GM21526 (cell line): ENCODE data around the gene TIAM1.
"Not testable (repeated sequence)": the region's sequence is repeated elsewhere in the genome, so short reads cannot be mapped to it uniquely, and the experiment has no call there.

Experiments used
- ATAC-seq: cut with Tn5 transposase; IDR thresholded peaks from one replicate; pipeline ENCODE4 v1.9.1; 2021; ENCODE audit warnings: moderate library complexity; ENCODE audit not compliant: unreplicated experiment, low FRiP score

TIAM1 gene

DNA sequence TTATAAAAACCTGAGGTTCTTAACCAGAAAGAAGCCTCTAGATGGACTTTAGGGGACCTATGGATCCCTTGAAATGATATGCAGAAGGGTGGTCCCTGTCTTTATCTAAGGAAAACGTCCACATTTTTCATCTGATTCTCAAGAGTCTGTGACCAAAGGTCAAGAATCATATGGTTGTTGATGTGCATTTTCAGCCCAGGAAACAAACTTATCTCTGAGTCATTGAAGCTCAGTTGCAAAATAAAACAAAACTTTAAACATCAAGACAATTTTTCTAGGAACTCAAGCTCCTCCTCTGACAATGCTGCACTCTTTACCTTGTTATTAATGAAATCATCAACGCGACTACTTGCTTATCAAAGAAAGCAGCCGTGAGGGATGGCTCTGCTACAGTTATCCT lies 83.3 kb downstream of the TIAM1 start:
- ATAC-seq, result no peak

DNA sequence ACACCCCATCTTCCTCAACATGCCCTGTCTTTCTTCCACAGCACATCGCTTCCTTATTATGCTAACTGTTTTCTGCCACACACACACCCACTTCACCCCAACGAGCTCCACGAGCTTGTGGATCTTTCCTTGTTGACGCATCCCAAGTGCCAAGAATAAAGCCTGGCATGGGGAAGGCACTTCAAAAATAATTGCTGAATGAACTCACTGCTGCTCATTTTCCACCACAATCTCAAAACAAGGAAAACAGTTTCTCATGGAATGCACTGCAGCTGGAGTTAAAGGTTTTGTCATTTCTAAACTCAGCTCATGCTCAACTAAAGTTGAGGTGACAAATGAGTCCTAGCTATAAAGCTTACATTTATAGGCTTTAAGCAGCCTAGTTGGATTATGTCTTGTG lies 86.0 kb downstream of the TIAM1 start:
- ATAC-seq, result no peak

DNA sequence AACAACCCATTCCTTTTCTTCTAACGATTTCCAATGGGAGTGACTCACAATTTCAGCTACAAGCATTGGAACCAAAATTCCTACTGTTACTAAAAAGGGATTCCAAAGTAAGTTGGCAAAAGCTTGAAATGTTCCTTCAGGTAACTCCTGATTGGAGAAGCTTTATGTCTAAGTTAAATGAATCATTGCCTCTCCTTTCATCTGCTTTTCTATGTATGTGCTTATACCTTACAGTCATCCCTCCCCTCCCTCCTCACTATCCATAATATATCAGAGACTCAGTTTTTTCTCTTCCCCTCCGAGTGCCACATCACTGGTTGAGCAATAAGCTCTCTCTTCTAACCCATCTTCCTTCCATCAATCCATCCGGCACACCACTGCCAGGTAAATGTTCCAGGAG lies 86.8 kb downstream of the TIAM1 start:
- no peak for ATAC-seq

DNA sequence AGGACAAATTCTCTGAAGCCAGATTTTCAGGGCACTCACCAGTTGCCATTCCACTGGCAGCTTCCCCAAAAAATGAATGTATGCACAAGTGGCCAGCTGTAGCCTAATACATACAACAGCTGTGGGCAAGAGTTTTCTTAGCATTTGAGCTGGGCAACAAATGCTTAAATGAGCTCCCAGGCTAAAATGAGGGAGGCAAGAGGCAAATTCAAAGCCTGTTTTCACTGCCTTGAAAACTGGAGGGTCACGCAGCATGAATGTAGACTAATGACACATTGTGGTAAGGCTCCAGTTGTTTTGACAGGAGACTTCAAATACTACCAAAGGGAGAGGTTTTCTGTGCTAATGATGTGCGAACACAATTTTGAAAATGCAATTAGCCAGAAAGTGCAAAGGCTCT lies 88.2 kb downstream of the TIAM1 start:
- ATAC-seq, result no peak

DNA sequence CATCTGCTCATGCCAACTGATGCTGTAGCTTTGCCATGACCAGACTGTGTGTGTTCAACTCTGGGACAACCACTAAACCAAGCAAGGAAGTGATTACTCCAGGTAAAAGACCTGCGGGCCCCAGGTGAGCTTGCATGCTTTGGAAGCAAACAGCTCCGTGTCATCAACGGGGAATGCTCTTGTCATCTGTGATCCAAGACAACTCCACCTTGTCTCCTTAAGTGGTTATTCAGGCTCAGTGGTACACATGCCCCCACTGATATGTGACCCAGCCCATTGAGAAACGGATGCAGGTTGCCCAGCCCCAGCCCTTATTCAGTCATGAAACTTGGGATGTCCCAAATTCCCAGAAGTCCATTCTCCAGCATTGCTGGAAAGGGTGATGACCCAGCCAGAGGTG lies 89.0 kb downstream of the TIAM1 start:
- ATAC-seq, result no peak

DNA sequence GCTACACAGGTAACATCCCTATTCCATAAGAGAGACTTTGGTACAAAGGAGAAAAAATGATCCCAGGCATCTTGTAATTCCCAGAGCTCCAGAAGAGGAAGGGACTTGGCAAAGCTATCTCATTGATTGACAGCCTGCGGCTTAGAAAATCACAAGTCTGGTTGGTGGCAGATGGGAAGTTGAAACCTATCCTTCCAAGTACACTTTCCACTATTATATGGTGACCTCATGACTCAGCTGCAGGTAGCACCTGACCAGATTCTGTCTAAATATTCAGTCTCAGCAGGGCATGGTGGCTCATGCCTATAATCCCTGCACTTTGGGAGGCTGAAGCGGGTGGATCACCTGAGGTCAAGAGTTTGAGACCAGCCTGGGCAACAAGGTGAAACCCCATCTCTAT lies 89.9 kb downstream of the TIAM1 start:
- ATAC-seq, result no peak

DNA sequence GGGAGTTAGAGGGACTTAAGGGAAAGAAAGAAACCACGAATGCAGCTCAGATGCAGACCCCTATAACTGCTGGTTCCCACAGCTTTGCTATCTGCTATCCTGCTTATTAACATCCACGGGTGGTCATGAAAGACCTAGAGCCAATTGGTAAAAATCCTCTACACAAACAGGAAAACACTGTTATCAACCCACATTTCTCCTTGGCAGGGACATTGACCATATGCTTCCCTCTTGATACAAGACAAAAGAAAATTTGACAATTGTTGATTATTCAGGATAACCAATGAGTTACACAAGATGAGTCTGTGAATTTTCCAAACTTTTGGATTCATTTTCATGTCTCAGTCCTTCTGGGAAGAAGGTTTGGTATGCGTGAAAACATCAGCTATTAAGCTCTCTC lies 90.4 kb downstream of the TIAM1 start:
- ATAC-seq, result no peak

DNA sequence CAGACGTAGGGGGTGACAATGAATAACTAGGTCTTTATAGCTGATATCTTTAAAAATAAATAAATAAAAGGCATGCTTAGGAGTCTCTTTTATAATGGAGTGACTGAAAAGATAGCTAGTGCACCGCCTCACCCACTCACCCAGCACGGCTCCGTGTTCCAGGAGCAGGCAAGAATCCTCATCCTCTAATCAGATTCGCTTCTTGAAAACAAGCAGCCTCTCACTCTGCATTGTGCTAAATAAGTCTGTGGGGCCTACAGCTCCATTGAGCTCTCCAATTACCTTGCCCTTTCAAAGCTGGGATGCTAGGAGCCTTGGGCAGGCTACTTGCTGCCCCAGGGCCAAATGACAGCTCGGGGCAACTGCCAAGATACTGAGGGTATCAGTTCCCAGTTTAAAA lies 91.5 kb downstream of the TIAM1 start:
- ATAC-seq, result no peak

DNA sequence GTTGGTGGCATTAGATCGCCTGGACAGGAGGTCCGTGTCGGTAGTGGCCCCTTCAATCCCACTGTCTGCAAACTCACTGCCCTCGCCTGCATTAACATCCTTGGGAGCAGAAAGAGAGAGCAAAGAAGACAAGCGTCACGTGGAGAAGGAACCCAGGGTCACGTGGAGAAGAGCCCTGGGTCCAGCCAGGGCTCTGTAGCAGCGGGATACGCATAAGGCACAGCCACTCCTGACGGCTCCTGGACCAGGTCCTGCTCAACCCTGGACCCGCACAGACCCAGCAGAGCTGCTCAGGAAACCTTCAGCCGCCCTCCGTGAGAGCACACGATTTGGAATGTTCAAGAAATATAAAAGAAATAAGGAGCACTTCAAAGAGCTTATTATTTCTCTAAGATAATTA lies 92.0 kb downstream of the TIAM1 start:
- no peak for ATAC-seq

DNA sequence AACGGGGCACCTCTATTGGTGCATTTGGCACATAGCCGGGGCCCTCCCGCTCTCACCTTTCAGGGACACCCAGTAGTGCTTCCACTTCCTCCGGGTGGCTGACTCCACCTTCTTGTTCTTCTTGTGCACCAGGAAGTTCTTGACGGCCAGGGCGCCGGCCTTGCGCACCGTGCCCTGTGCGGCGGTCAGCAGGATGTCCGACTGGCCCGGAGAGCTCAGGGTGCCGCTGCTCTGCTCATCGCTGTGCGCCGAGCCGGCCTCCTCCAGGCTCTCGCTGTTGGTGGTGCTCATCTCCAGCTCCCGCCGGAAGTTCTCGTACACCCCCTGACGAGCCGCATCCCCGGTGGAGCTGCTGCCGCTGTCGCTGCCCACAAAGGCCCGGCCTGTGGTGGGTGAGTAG lies 92.4 kb downstream of the TIAM1 start:
- ATAC-seq, result no peak

DNA sequence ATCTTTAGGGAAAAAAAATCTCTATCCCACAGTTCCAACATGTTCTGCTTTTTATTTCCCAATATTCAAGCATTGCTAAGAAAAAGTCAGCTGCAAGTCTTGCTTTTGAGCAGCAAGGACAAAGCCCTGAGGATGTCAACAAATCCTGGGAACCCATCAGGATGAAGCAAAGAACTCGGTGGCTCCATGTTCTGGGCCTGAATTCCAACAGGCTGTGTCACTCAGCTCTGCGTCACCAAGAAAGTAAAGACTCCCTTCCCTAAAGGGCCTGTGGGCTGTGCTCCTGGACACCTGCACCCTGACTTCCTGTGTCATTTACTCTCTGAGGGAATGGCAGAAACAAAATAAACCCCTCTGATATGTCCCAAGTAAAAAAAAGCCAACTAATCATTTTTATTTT lies 95.5 kb downstream of the TIAM1 start:
- ATAC-seq, result no peak

DNA sequence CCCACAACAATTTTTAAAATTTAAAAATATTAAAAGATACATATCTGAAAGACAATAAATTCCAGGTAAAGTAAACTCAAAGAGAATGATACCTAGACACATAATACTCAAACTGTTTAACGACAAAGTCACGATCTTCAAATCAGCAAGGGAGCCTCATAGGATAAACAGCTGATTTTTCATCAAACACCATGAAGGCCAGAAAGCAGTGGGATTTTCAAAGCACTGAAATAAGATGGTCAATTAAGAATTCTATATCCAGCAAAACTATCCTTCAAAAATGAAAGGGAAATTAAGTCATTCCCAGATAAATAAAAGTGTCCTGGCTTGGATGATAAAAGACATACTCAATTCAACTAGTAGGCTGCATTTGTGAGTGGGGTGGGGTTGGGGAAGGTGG lies 100.5 kb downstream of the TIAM1 start:
- no peak for ATAC-seq

DNA sequence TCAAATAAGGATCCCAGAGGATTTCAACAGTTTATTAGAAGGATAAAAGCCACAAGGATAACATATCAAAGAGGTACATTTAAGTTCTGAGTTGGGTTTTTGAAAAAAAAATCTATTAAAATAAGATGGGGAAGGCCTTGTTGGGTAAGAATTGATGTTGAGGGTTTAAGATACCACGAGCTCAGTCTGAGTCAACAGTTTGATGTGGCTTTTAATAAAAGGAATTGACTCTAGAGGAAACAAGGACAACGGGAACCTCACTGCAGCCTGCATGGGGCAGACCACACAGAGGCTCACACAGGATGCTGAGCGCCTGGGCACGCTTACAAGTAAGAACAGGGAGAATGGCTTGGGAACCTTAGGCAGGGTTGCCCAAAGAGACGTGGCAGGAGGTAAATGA lies 107.5 kb downstream of the TIAM1 start:
- ATAC-seq, result no peak

DNA sequence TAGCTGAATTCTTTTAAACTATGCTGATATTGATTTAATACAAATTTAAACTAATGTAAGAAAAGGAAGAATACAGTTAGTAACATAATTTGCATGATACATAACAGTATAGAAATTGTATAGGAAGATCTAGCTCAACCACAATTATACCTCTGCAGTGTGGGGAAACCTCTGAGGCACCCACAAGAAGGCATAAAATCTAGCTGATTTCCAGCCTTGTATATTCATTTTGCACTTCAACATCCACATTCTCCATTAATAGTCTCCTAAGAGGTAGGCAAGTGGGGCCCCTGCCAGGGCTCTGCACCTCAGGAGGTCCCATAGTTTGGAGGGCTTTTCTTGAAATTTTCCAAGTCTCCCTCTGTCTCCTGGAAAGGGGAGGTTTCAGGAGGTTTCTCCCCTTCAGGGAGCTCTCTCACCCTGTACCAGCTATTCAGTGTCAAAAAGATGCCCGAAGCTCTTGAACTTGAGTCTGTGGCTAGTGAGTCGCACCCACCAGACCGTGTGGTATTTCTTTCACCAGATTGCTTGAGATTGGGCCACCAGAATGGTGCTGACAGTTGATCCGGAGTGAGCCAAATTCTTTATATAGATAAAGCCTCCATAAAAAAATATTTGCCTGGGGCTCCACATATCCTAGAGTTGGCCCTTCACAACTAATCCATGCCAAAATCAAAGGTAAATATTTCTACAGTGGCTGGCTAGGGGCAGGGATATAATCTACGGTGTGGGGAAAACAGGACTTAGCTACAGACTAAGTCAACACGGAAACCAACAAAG lies 108.2 kb downstream of the TIAM1 start:
- no peak for ATAC-seq

DNA sequence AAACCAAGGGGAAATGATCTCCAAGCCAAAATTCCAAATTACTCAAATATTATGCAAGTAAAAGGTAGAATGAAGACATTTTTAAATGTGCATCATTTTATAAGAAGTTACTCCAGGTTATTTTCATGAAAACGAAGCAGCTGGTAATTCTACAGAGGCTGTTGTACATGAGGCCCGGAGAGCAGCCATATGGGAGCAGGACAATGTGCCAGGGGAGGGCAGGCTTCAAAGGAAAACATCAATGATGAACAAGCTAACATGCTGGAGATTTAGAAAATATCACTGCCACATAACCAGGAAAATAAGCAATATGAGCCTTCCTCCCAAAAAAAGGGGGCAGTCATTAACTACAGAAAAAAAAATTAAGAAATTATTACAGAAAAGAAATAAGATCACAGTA lies 109.1 kb downstream of the TIAM1 start:
- no peak for ATAC-seq

DNA sequence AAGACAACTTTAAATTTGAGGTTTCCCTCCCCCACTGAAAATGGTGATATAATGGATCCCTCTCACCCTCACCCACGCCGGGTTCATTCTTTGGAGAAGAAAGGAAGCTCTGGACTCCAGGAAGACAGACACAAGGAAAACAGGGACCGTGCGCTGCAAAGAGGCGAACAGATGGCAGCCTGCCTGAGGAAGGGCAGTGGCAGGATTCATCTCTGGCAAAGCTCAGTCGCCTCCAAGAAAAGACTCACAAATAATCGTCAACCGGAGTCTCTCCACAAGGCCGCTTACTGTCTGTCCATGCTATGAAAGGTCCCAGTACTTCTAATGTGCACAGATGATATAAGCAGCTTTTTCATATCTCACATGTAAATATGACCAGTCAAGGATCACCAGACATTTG lies 110.3 kb downstream of the TIAM1 start:
- ATAC-seq, result no peak

DNA sequence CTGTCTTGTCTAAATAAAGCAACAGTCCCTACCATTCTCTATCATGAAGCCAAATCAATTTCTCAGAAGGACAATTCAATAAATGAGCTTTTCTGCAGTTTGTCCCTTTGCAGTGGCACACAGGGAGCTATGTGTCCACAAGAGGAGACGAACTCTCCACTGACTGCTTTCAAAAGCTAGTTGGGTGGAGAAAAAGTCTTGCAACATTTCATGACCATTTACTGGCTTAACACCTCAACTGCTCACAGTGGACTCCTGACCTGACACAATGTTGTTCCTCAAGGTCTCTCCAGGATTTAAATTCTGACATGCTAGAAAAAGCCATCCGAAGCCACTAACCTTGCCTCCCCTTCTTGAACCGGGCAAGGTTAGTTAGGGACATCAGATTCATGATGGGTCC lies 111.7 kb downstream of the TIAM1 start:
- ATAC-seq, result no peak

DNA sequence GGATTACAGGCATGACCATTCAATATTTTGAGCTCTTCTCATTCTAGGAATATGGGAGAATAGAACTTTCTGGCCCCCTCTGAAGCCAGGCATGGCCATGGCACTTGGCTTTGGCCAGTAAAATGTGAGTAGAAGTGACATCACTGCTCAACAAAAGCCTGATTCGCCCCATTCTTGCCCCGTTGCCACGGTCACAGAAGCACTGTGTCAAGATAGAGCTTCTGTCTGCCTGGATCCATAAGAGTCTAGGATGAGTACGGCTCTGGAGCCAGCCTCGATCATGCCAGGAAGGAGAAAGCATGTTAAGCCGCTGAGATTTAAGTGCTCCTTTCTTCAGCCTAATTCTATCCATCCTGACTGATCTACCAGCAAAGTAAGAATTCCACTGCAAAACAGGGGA lies 113.1 kb downstream of the TIAM1 start:
- ATAC-seq, result no peak

DNA sequence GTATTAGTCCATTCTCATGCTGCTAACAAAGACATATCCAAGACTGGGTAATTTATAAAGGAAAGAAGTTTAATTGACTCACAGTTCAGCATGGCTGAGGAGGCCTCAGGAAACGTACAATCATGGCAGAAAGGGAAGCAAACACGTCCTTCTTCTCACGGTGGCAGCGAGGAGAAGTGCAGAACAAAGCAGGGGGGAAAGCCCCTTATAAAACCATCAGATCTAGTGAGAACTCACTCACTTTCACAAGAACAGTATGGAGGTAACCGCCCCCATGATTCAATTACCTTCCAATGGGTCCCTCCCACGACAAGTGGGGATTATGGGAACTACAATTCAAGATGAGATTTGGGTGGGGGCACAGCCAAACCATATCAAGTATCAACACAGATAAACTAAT lies 115.3 kb downstream of the TIAM1 start:
- not testable (repeated sequence) for ATAC-seq

DNA sequence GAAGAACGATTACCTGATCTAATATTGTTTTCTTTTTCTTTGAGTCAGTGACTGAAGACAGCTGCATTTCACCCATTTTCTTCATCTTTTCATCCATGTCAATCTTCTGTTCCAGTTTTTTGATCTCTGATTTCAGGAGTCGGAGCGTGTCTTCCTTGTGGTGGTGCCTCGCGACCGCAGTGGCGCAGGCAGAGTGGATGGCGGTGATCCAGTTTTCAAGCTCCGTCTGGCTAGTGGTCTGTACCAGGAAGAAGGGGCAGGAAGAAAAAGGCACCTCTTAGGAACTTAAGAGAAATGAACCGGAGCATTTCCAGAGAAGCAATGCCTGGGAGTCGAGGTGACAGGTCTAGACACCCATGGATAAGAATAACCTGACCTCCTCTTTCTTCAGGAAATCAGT lies 118.3 kb downstream of the TIAM1 start:
- ATAC-seq, result no peak

DNA sequence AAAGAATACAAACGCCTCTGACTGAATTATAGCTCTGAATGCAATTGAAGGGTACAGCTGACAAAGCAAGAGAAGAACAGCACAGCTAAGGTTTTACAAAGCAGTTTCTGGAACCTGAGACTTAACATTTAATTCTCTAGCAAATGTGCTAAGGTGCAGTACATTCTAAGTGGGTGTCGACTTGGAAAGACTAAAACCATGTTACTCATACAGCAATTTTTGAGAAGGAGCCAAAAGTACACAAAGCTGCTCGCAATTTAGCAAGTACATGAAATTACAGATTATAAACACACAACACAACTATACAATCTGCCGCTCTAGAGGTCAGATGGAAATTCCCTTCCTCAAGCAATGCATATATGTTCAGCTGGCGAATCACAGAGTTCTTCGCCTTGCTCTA lies 121.9 kb downstream of the TIAM1 start:
- no peak for ATAC-seq

DNA sequence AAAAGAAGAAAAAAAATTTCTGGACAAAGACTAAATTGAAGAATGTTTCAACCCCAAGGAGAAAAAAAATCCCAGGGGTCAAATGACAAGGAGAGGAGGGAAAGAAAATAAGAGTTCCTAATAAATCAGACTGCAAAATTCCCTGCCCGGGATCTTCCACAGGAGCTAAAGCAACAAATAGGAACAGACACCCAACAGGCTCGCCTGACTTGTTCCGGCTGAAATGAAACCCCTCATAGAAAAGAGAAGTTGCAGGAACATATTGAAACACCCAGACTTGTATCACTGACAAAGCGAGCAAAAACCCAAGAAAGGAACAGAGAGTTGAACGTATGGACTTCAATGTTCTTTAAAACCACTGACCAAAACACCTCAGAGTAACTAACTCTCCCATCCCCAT lies 123.0 kb downstream of the TIAM1 start:
- no peak for ATAC-seq

DNA sequence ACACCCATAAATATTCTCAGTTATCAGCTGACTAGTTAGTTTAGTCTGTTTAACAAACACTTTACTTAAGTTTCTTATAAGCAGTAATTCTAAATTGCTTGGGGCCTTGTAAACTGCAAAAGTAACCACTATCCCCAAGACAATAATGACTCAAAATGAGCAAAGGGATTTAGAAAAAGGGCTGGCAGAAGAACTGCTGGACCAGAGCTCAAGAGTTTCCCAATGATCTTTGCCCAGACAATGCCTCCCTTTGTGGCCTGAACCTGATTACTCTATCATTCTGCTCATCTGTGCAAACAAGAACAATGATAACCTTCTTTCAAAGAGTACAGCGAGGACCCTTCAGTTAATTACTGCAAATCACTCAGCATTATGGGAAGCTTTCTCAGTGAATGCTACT lies 123.5 kb downstream of the TIAM1 start:
- ATAC-seq, result no peak
